Measurements from ENCODE around the gene POU2F1.

The POU2F1 gene

DNA sequence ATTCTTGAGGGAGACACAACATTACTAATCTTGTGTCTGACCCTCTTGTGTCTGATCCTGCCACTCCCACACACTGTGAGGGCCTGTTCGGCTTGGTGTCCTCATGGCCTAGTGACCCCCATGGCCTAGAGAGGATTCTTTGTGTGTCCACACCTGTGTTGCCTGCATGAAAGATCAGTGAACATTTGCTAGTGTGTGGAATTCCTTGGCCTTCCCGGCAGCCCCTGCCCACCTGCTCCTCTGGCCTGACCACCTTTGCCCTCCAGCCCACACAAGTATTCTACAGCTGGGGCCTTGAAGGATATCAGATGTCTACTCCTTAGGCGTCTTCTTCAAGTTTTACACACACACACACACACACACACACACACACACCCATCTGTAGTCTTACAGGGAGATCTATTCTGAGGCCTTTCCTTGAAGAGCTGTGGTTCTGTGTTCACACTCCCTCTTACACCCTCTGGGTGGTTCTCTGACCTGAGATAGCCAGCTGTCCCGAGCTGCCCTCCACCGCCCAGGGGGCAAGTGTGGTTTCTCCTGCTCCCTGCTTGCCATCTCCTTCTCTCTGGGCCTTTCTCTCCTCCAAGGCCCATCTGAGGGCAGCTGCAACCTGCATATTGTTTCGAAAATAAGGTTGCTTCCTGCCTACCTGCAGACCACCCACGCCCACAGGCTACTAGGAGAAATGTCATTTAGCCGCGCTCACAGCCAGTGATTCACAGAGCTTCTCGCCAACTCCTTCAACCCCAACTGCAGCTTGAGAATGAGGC is 252.3 kb downstream of the POU2F1 start:
- DNase-seq = no peak

DNA sequence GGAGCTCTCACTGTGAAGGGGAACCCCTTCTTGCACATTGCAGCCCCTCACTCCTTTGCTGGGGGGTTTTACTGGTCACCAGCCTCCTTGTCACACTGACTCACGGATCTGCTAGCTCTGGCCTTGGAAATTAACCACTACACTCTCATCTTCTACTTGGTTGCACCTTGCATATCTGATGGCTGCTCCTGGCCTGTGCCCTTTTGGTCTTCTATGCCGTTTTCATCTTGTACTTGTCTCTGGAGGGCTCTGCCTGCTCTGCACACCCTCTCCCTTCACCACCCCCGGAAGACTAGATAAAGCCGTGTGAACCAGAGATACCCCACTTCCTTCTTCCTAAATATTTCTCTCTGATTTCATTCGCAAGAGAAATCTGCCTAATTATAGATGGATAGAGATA is 253.1 kb downstream of the POU2F1 start:
- DNase-seq = no peak

DNA sequence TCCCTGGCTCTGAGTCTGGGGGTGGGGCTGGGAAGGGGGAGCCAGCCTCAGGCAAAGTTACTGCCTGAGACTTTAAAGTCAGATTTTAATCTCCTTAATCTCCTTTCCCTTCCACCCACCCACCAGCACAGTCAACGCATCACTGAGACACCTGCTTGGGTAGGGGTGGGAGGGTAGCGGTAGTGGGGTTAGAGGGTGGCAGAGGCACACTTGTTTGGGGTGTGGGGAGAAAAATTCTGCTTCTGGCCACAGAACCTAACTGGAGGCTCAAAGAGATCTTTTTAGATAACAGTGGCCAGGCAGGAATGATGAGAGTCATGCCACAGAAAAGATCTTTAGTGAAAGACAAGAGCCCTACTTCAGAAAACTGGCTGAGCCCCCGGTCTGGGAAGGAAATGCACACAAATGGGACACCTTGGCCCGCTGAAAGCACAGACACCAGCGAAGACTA is 253.5 kb downstream of the POU2F1 start:
- DNase-seq = no peak

DNA sequence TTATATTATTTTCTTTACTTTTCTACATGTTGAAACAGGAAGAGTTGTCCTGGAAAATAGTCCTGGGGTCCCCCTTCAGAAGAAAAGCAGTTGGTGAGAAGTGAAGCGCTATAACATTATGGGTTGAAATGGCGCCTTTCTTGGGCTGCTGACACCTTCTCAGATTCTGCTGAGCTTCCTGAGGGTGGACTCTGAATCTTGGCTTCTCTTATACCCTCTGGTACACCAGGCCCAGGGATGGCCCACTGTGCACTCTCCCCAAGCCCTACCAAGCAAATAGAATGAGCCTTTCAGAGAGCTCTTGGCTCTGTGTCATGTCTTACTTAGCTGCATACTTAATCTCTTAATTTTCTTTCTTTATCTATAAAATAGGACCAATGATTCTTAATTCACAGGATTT is 255.4 kb downstream of the POU2F1 start:
- no peak for DNase-seq
